Kidney (tissue), 22 donors: Measurements from ENCODE around the gene C3orf85. TPM values are rescaled to one million over a fixed set of nuclear protein-coding genes. Genes with fewer than 3 reads are reported as not detected.

ENCODE experiments used
- DNase-seq, 5 donors: peaks; one replicate each; pipeline ENCODE4 v3.0.0-alpha.2; 2013 to 2020
- FAIRE-seq: peaks from 2 replicates; lab custom pipeline; 2012; peaks lifted over from hg19 to GRCh38; lab: Jason Lieb, UNC
- H3K27ac ChIP-seq, 2 donors: one replicate each; pipeline ENCODE4 v1.7.0; 2013; ENCODE audit warnings: low read depth in 2 of 2, low read length in 2 of 2, inconsistent platforms in 1 of 2
- H3K27me3 ChIP-seq: one replicate; pipeline ENCODE4 v1.7.1; 2013; ENCODE audit warnings: low read length, inconsistent platforms; ENCODE audit not compliant: control insufficient read depth, insufficient read depth
- H3K36me3 ChIP-seq, 3 donors: one replicate each; pipeline versions ENCODE4 v1.7.0 to v1.7.1; 2013; ENCODE audit warnings: low read length in 3 of 3, control low read depth in 1 of 3, inconsistent platforms in 1 of 3; ENCODE audit not compliant: insufficient read depth in 3 of 3, control insufficient read depth in 2 of 3
- H3K4me1 ChIP-seq, 3 donors: one replicate each; pipeline versions ENCODE4 v1.7.0 to v1.7.1; 2013; ENCODE audit warnings: low read length in 3 of 3, inconsistent platforms in 1 of 3, low read depth in 1 of 3; ENCODE audit not compliant: control insufficient read depth in 2 of 3, insufficient read depth in 2 of 3
- H3K4me3 ChIP-seq, 3 donors: one replicate each; pipeline versions ENCODE4 v1.7.0 to v1.8.1; 2013; ENCODE audit warnings: low read length in 3 of 3, control low read depth in 1 of 3, inconsistent platforms in 1 of 3
- H3K9ac ChIP-seq, 3 donors: one replicate each; pipeline versions ENCODE4 v1.7.0 to v1.7.1; 2013; ENCODE audit warnings: low read length in 3 of 3, control low read depth in 1 of 3, inconsistent platforms in 1 of 3
- H3K9me3 ChIP-seq, 3 donors: one replicate each; pipeline versions ENCODE4 v1.7.0 to v1.7.1; 2013; ENCODE audit warnings: low read length in 3 of 3, control low read depth in 1 of 3, inconsistent platforms in 1 of 3; ENCODE audit not compliant: control insufficient read depth in 2 of 3, insufficient read depth in 1 of 3
- CTCF ChIP-seq: IDR thresholded peaks from 3 replicates; pipeline ENCODE4 v1.5.1; 2012; ENCODE audit warnings: mild to moderate bottlenecking, moderate library complexity, borderline replicate concordance; ENCODE audit not compliant: insufficient read depth; ENCODE audit errors: extremely low read depth
- intact Hi-C: fragments of 100-400 bp; cut with DNase I; formaldehyde crosslinking; loops from one replicate; pipeline ENCODE4 v1.11.1; 2022
- long read RNA-seq, 10 donors: library from polyadenylated mRNA in 1 of 10; unstranded in 1 of 10; transcript quantifications; one replicate each; pipeline ENCODE4 v2.0.0 and lab custom pipeline, GENCODE V29; 2021 to 2026
- polyA plus RNA-seq: library from polyadenylated mRNA; stranded (reverse); fragments of 350-450 nt; fragmentation: Illumina TruSeq; extraction: RNeasy Lipid Tissue Mini Kit (QIAGEN cat#74804); gene quantifications from one replicate; pipeline ENCODE4 v1.2.3, GENCODE V29; 2014; ENCODE audit warnings: low read depth, low replicate concordance; ENCODE audit not compliant: insufficient read depth
- total RNA-seq: library from RNA; stranded (reverse); fragmentation: NEBNext Ultra II Directional; extraction: Animal tissue kit (Norgen Biotek cat#: 25700); gene quantifications from one replicate; pipeline ENCODE4 v1.2.1, GENCODE V29; 2021
- donor health status: control.
- donor health status: control.
- donor health status: control.
- donor health status: control.
- donor health status: control.
- donor health status: DM: yes; HTN: yes; CAD: no.
- donor health status: Normal renal cell carcinoma (clear cell type).

The C3orf85 gene
- total RNA-seq (not detected), polyA plus RNA-seq (40.4 TPM)
- long read RNA-seq, donor 1, partial matches to known transcripts = 0 of 3 reads
- long read RNA-seq, donor 1, other reads (novel, unspliced or antisense) = 0 of 3 reads
- long read RNA-seq, donor 2, transcript C3orf85-208 (4 exons, 925 nt) = major isoform, 8 of 9 reads
- long read RNA-seq, donor 2, partial matches to known transcripts = 0 of 9 reads
- long read RNA-seq, donor 2, other reads (novel, unspliced or antisense) = 0 of 9 reads
- long read RNA-seq, donor 3, transcript C3orf85-208 (4 exons, 925 nt) = major isoform, 9 of 21 reads
- long read RNA-seq, donor 3, partial matches to known transcripts = 0 of 21 reads
- long read RNA-seq, donor 3, other reads (novel, unspliced or antisense) = 9 of 21 reads
- long read RNA-seq, donor 4, partial matches to known transcripts = 0 of 4 reads
- long read RNA-seq, donor 4, other reads (novel, unspliced or antisense) = 0 of 4 reads
- long read RNA-seq, donor 5 = 0 reads
- long read RNA-seq, donor 6, transcript C3orf85-208 (4 exons, 925 nt) = major isoform, 6 of 25 reads
- long read RNA-seq, donor 6, partial matches to known transcripts = 6 of 25 reads
- long read RNA-seq, donor 6, other reads (novel, unspliced or antisense) = 13 of 25 reads
- long read RNA-seq, donor 7 = 0 reads
- long read RNA-seq, donor 8, partial matches to known transcripts = 0 of 5 reads
- long read RNA-seq, donor 8, other reads (novel, unspliced or antisense) = 0 of 5 reads
- long read RNA-seq, donor 9, partial matches to known transcripts = 0 of 4 reads
- long read RNA-seq, donor 9, other reads (novel, unspliced or antisense) = 0 of 4 reads
- long read RNA-seq, donor 10, partial matches to known transcripts = 0 of 7 reads
- long read RNA-seq, donor 10, other reads (novel, unspliced or antisense) = 0 of 7 reads

GRCh38 chr3:109136523-109136922 lies at the start of gene C3orf85:
C3orf85 (plus strand) TSS chr3:109136719; CDS start chr3:109136848, 129 bp downstream.
- intact Hi-C loops = no loop called here
- no peak within 1 kb of the TSS for H3K9ac ChIP-seq
- H3K36me3 ChIP-seq = no peaks in the 10 kb centered on the region
- TF ChIP-seq CTCF = no peak
- peak within 1 kb of the TSS in 1 of 2 donors; percentile 25 for H3K27ac ChIP-seq
- no peaks in the 10 kb centered on the region for H3K27me3 ChIP-seq
- peak within 1 kb of the TSS; percentile 19 to 52 (median 49) for H3K4me3 ChIP-seq
- FAIRE-seq (no peak), DNase-seq (no peak)
- no peaks in the 10 kb centered on the region for H3K9me3 ChIP-seq
- H3K4me1 ChIP-seq = peaks cover 0 to 5% (median 0%) of the 10 kb centered on the region in 3 donors

GRCh38 chr3:109089265-109089664 lies 47.3 kb upstream of the C3orf85 start:
- no peak overlapping the region for H3K9ac ChIP-seq
- H3K36me3 ChIP-seq = no peaks in the 10 kb centered on the region
- TF ChIP-seq CTCF = no peak
- no peak for FAIRE-seq
- no peak for DNase-seq
- H3K27ac ChIP-seq = no peak overlapping the region
- intact Hi-C loops = no loop called here
- no peaks in the 10 kb centered on the region for H3K27me3 ChIP-seq
- no peaks in the 10 kb centered on the region for H3K9me3 ChIP-seq
- no peak overlapping the region for H3K4me3 ChIP-seq
- no peaks in the 10 kb centered on the region for H3K4me1 ChIP-seq

DNA sequence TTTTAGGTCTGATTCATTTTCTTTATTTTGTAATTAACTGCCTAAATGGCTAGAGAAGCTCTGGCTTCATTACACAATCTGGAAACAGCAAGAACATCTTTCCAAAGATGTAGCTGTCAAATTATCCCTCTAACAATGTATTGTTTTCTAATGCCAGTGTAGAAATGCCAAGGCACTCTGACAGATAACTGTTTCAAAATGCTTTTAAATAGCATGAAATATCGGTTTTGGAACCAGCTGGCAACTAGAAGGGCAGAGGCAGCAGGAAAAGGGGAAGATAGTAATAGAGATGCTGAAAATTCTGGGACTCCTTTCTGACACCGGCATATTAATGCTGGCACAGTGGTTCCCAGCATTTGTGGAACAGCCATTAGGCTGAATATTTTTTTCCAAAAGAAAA lies 44.7 kb upstream of the C3orf85 start:
- H3K27me3 ChIP-seq = no peaks in the 10 kb centered on the region
- intact Hi-C loops = no loop called here
- H3K4me1 ChIP-seq = no peaks in the 10 kb centered on the region
- no peak for FAIRE-seq
- H3K27ac ChIP-seq = no peak overlapping the region
- no peak for DNase-seq
- H3K36me3 ChIP-seq = no peaks in the 10 kb centered on the region
- TF ChIP-seq CTCF = no peak
- no peaks in the 10 kb centered on the region for H3K9me3 ChIP-seq
- H3K4me3 ChIP-seq = no peak overlapping the region
- H3K9ac ChIP-seq = no peak overlapping the region
